GM12878 (cell line): ENCODE results near the gene CNNM1. TPM values are rescaled to one million over a fixed set of nuclear protein-coding genes. Genes with fewer than 3 reads are reported as not detected.

Experiments
- ATAC-seq: fragments of 200-7000 bp; cut with Tn5 transposase; 3 replicates; pipeline ENCODE4 v1.9.1; 2020; ENCODE audit warnings: mild to moderate bottlenecking, moderate library complexity
- BruUV-seq: library from RNA; stranded (reverse); fragments of 400-500 nt; replicated peaks from 2 replicates; lab custom pipeline; 2021; lab: Mats Ljungman, UMichigan
- CTCF ChIA-PET: fragments of 300-600 bp; sonication (Branson Sonifier 250); formaldehyde crosslinking; extraction: SDS; loops from one replicate; lab custom pipeline; 2021; ENCODE audit warnings: inconsistent platforms; lab: Yijun Ruan, JAX
- POLR2A ChIA-PET: fragments of 350-600 bp; formaldehyde crosslinking; extraction: SDS; loops from one replicate; lab custom pipeline; 2021; ENCODE audit warnings: inconsistent platforms; lab: Charles Lee
- RAD21 ChIA-PET: fragments of 300-600 bp; sonication (Branson Sonifier 250); formaldehyde crosslinking; loops from one replicate; lab custom pipeline; 2023; ENCODE audit warnings: antibody characterized with exemption; ENCODE audit not compliant: unreplicated experiment; lab: Charles Lee
- SMC1A ChIA-PET: fragments of 300-600 bp; sonication (Branson Sonifier 250); formaldehyde crosslinking; loops from one replicate; lab custom pipeline; 2023; ENCODE audit not compliant: unreplicated experiment, uncharacterized antibody; lab: Charles Lee
- DNase-seq: peaks from one replicate; pipeline ENCODE4 v3.0.0-alpha.2; 2011; ENCODE audit warnings: low read depth, low spot score
- FAIRE-seq: peaks from 3 replicates; lab custom pipeline; 2011; peaks lifted over from hg19 to GRCh38; lab: Jason Lieb, UNC
- H2AFZ ChIP-seq: 2 replicates; pipeline ENCODE4 v1.6.0; 2011; ENCODE audit warnings: low read depth, low read length, control low read depth; ENCODE audit not compliant: control insufficient read depth
- H3K27ac ChIP-seq: 2 replicates; pipeline ENCODE4 v1.5.1; 2011; ENCODE audit warnings: control low read depth; ENCODE audit not compliant: control insufficient read depth, insufficient read depth
- H3K27me3 ChIP-seq, 2 experiments: replicated peaks in 1 of 2; 2 replicates each; pipeline versions ENCODE4 v1.6.0 to v1.6.1; 2011; ENCODE audit warnings: low read length in 1 of 2; ENCODE audit not compliant: control insufficient read depth in 2 of 2, insufficient read depth in 2 of 2
- H3K36me3 ChIP-seq, 2 experiments: 2 replicates each; pipeline ENCODE4 v1.5.1; 2011; ENCODE audit warnings: low read length in 1 of 2; ENCODE audit not compliant: control insufficient read depth in 2 of 2, insufficient read depth in 2 of 2
- H3K4me1 ChIP-seq: 2 replicates; pipeline ENCODE4 v1.6.1; 2011; ENCODE audit warnings: mild to moderate bottlenecking, low read length, moderate library complexity, mixed read lengths; ENCODE audit not compliant: control insufficient read depth, insufficient read depth
- H3K4me2 ChIP-seq: 2 replicates; pipeline ENCODE4 v1.6.0; 2011; ENCODE audit warnings: control low read depth; ENCODE audit not compliant: control insufficient read depth, insufficient read depth
- H3K4me3 ChIP-seq: fragments of 200-600 bp; sonication (generic); 2 replicates; pipeline ENCODE4 v1.5.1; 2016
- H3K79me2 ChIP-seq: 2 replicates; pipeline ENCODE4 v1.6.0; 2011; ENCODE audit warnings: low read length; ENCODE audit not compliant: control insufficient read depth, insufficient read depth
- H3K9ac ChIP-seq: 2 replicates; pipeline ENCODE4 v1.8.0; 2011; ENCODE audit warnings: low read length, control low read depth, mixed read lengths; ENCODE audit not compliant: control insufficient read depth, insufficient read depth
- H3K9me3 ChIP-seq: replicated peaks from 3 replicates; pipeline ENCODE4 v1.5.1; 2011; ENCODE audit warnings: mild to moderate bottlenecking, low read length; ENCODE audit not compliant: control insufficient read depth, insufficient read depth
- H4K20me1 ChIP-seq: 2 replicates; pipeline ENCODE4 v1.6.0; 2011; ENCODE audit not compliant: control insufficient read depth, insufficient read depth
- CEBPB ChIP-seq, 2 experiments: fragments of 150-350 bp in 1 of 2; IDR thresholded peaks; 2 replicates each; pipeline ENCODE4 v1.6.1; 2012 to 2014; ENCODE audit warnings: low read depth in 2 of 2, low read length in 2 of 2, borderline replicate concordance in 1 of 2, inconsistent platforms in 1 of 2
- CHD4 ChIP-seq: fragments of 200-600 bp; sonication (generic); IDR thresholded peaks from 2 replicates; pipeline ENCODE4 v1.6.1; 2016; ENCODE audit warnings: mild to moderate bottlenecking
- E2F8 ChIP-seq: fragments of 450-650 bp; IDR thresholded peaks from 2 replicates; pipeline ENCODE4 v1.6.1; 2018; ENCODE audit warnings: mild to moderate bottlenecking, low read depth, moderate library complexity; ENCODE audit not compliant: partially characterized antibody
- ETV6 ChIP-seq, 2 experiments: fragments of 450-650 bp in 1 of 2; IDR thresholded peaks in 1 of 2; conservative IDR thresholded peaks in 1 of 2; 2 replicates each; pipeline ENCODE4 v1.6.1; 2014; ENCODE audit warnings: antibody characterized with exemption in 1 of 2, borderline replicate concordance in 1 of 2, low read depth in 1 of 2, mild to moderate bottlenecking in 1 of 2, moderate library complexity in 1 of 2
- KAT2A ChIP-seq: conservative IDR thresholded peaks from 2 replicates; pipeline ENCODE4 v1.6.1; 2011; ENCODE audit warnings: low read depth, low read length; ENCODE audit not compliant: control insufficient read depth
- NFYB ChIP-seq: IDR thresholded peaks from 2 replicates; pipeline ENCODE4 v1.6.1; 2011; ENCODE audit warnings: low read depth, mild to moderate bottlenecking, low read length, improper control_type of control experiment, moderate library complexity; ENCODE audit not compliant: insufficient read depth
- PAX5 ChIP-seq: IDR thresholded peaks from 2 replicates; pipeline ENCODE4 v1.6.1; 2011; ENCODE audit warnings: low read depth, low read length, borderline replicate concordance
- PKNOX1 ChIP-seq: fragments of 450-650 bp; IDR thresholded peaks from 2 replicates; pipeline ENCODE4 v1.6.1; 2016; ENCODE audit warnings: mild to moderate bottlenecking
- POLR2A ChIP-seq: IDR thresholded peaks from 2 replicates; pipeline ENCODE4 v1.6.1; 2011; ENCODE audit warnings: low read depth, mild to moderate bottlenecking, low read length
- SMAD5 ChIP-seq: IDR thresholded peaks from 2 replicates; pipeline ENCODE4 v1.6.1; 2016; ENCODE audit warnings: antibody characterized with exemption, low read depth
- SMC3 ChIP-seq: IDR thresholded peaks from 2 replicates; pipeline ENCODE4 v1.6.1; 2011; ENCODE audit warnings: low read length, improper control_type of control experiment, borderline replicate concordance
- USF2 ChIP-seq: IDR thresholded peaks from 2 replicates; pipeline ENCODE4 v1.6.1; 2011; ENCODE audit warnings: low read depth, low read length, improper control_type of control experiment, borderline replicate concordance
- ZBED1 ChIP-seq: IDR thresholded peaks from 2 replicates; pipeline ENCODE4 v1.6.1; 2016; ENCODE audit warnings: borderline replicate concordance
- WGBS: methylation state at CpG from one replicate; pipeline ENCODE4 v1.1.6; 2016; ENCODE audit warnings: low lambda C conversion rate; ENCODE audit not compliant: insufficient replicate concordance, insufficient coverage; ENCODE audit errors: missing lambda C conversion rate; 5-methylcytosine and 5-hydroxymethylcytosine counted together
- in situ Hi-C: fragments of 300-500 bp; cut with MboI; formaldehyde crosslinking; loops from 9 replicates; pipeline ENCODE4 v1.14.3; 2018; ENCODE audit warnings: mixed read lengths
- intact Hi-C: fragments of 100-400 bp; cut with micrococcal nuclease; formaldehyde crosslinking; loops from one replicate; pipeline ENCODE4 v1.14.2; 2022; ENCODE audit not compliant: unreplicated experiment
- polyA plus RNA-seq, 11 experiments: library from polyadenylated mRNA; depleted of rRNA in 4 of 11; unstranded in 6 of 11; stranded (reverse) in 5 of 11; fragments of >200 nt; fragmentation: Nextera tagmentation in 4 of 11; fragmentation: Illumina TruSeq in 1 of 11; extraction: Ambion mirVana in 4 of 11; extraction: Trizol in 1 of 11; gene quantifications; 1 replicate in 1 of 11; 2 replicates in 10 of 11; pipeline versions ENCODE4 v1.2.1 to v1.2.3, GENCODE V29; 2011 to 2016; ENCODE audit warnings: inconsistent platforms in 2 of 11, missing spikeins in 2 of 11, low read depth in 1 of 11
- total RNA-seq, 4 experiments: library from RNA; depleted of rRNA in 3 of 4; stranded (reverse); fragments of >200 nt in 3 of 4; fragmentation: Illumina TruSeq in 1 of 4; extraction: Trizol in 1 of 4; gene quantifications; 2 replicates each; pipeline versions ENCODE4 v1.2.1 to v1.2.3, GENCODE V29; 2013 to 2021

Gene CNNM1
- total and polyA plus RNA-seq, 10 of the 15 experiments (the other 5 are each of a cell fraction or from before 2014, with no cell fraction given) = 0.01 TPM; not detected in 9

- no peak for ATAC-seq
- Histone ChIP-seq H3K4me2 (no peak overlapping the region), H3K9ac (no peak overlapping the region), H3K9me3 (no peaks in the 10 kb centered on the region), H3K27ac (no peak overlapping the region), H3K4me1 (no peaks in the 10 kb centered on the region; the same call in 1 of the 2 replicates), H2AFZ (no peak overlapping the region), H3K36me3 (no peaks in the 10 kb centered on the region), H4K20me1 (no peaks in the 10 kb centered on the region), H3K27me3 (no peaks in the 10 kb centered on the region; a peak in 2 of 4 replicates), H3K4me3 (no peak overlapping the region), H3K79me2 (no peaks in the 10 kb centered on the region)
- DNase-seq = no peak
- 30% methylated on average over 9 of the region's 9 CpGs for WGBS
- ChIA-PET POLR2A (no interaction called here), CTCF (interaction anchor here (1.6 to 4.2 kb wide), 3 partner anchors 46 to 225 kb away, joined by 7 to 32 read pairs (median 25); no protein-coding TSS in a partner anchor), RAD21 (no interaction called here), SMC1A (no interaction called here)
- no TSS peak for BruUV-seq
- intact Hi-C loops (loop anchor here (5.0 kb wide), 1 partner anchor 157 kb away; no protein-coding TSS in a partner anchor), in situ Hi-C loops (loop anchor here (5.0 kb wide), 1 partner anchor 222 kb away; no protein-coding TSS in a partner anchor)
- TF ChIP-seq KAT2A (no peak), PKNOX1 (no peak), POLR2A (no peak), SMC3 (no peak), SMAD5 (no peak), PAX5 (no peak), USF2 (no peak), CHD4 (no peak), E2F8 (no peak), ETV6 (conservative IDR thresholded peaks at IDR 0.05 in 1 of 2, IDR thresholded peaks at IDR 0.05 in 1 of 2; ENCODE audit: borderline replicate concordance in 1 of 2, low read depth in 1 of 2) (no peak), CEBPB (IDR thresholded peaks at IDR 0.05; ENCODE audit: borderline replicate concordance in 1 of 2, low read depth in 2 of 2, low read length in 2 of 2) (no peak), ZBED1 (no peak), NFYB (no peak)
- FAIRE-seq = no peak
Observed at GRCh38 chr10:99389729-99390480, 60.7 kb downstream of the CNNM1 start.
